NT2/D1 (cell line): ENCODE results near the gene WDR82.

Source experiments
- DNase-seq: peaks from one replicate; pipeline ENCODE4 v3.0.0-alpha.2; 2011; ENCODE audit warnings: low read depth, low spot score
- H3K27me3 ChIP-seq: 2 replicates; pipeline ENCODE4 v1.6.0; 2011; ENCODE audit warnings: mild to moderate bottlenecking; ENCODE audit not compliant: insufficient read length, insufficient read depth
- H3K36me3 ChIP-seq: 2 replicates; pipeline ENCODE4 v1.6.1; 2011; ENCODE audit warnings: mild to moderate bottlenecking, low read length, mixed read lengths; ENCODE audit not compliant: insufficient read depth, insufficient read length
- H3K4me1 ChIP-seq: 2 replicates; pipeline ENCODE4 v1.5.1; 2011; ENCODE audit not compliant: insufficient read depth, insufficient read length
- H3K4me3 ChIP-seq: 2 replicates; pipeline ENCODE4 v1.5.1; 2011; ENCODE audit warnings: low read depth; ENCODE audit not compliant: insufficient read length
- H3K9ac ChIP-seq: 2 replicates; pipeline ENCODE4 v1.6.0; 2011; ENCODE audit warnings: low read depth; ENCODE audit not compliant: insufficient read length
- H3K9me3 ChIP-seq: 2 replicates; pipeline ENCODE4 v1.5.1; 2011; ENCODE audit warnings: mild to moderate bottlenecking, low read length; ENCODE audit not compliant: insufficient read depth
- SUZ12 ChIP-seq: IDR thresholded peaks from 2 replicates; pipeline ENCODE4 v1.6.1; 2011; ENCODE audit not compliant: insufficient read length, insufficient read depth; ENCODE audit errors: extremely low read depth
- YY1 ChIP-seq: IDR thresholded peaks from 2 replicates; pipeline ENCODE4 v1.6.1; 2011; ENCODE audit not compliant: insufficient read length, insufficient read depth
- ZNF274 ChIP-seq: IDR thresholded peaks from 2 replicates; pipeline ENCODE4 v1.6.1; 2011; ENCODE audit warnings: mild to moderate bottlenecking, low read depth, low read length

The WDR82 gene

DNA sequence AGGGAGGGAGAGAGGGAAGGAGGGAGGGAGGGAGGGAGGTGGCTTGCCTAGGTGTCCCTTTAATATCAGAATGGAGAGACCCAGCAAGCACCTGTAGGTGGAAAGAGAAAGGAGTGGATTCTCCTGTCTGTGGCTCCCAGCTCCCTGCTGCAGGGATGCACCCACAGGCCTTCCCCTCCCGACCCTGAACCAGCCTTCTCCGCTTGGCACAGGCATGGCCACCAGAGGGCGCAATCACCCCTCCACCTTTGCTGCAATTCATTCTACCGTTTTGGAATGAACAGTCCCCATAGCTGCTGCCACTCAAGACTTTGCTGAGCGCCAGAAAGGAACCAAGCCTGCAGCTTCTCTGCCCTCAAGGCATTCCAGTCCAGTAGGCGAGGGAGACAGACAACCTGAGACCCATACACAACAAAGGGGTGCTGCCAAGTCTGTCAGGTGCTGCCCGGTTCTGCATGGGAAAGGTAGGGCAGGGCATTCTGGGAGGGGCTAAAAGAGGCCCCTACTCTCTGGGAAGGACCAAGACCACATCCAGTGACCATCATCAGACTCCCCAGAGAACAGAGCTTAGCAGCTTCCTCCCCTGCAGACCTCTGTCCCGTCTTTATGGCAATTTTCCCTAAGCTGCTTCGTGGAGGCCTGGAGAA, 57.9 kb downstream of the WDR82 start:
- H3K4me1 ChIP-seq: peaks cover 16% of the 10 kb centered on the region
- DNase-seq: no peak
- H3K9me3 ChIP-seq: no peaks in the 10 kb centered on the region
- no peak overlapping the region for H3K9ac ChIP-seq
- peaks cover 10% of the 10 kb centered on the region for H3K36me3 ChIP-seq
- H3K4me3 ChIP-seq: no peak overlapping the region
- TF ChIP-seq SUZ12 (no peak), YY1 (no peak)
- no peaks in the 10 kb centered on the region for H3K27me3 ChIP-seq

DNA sequence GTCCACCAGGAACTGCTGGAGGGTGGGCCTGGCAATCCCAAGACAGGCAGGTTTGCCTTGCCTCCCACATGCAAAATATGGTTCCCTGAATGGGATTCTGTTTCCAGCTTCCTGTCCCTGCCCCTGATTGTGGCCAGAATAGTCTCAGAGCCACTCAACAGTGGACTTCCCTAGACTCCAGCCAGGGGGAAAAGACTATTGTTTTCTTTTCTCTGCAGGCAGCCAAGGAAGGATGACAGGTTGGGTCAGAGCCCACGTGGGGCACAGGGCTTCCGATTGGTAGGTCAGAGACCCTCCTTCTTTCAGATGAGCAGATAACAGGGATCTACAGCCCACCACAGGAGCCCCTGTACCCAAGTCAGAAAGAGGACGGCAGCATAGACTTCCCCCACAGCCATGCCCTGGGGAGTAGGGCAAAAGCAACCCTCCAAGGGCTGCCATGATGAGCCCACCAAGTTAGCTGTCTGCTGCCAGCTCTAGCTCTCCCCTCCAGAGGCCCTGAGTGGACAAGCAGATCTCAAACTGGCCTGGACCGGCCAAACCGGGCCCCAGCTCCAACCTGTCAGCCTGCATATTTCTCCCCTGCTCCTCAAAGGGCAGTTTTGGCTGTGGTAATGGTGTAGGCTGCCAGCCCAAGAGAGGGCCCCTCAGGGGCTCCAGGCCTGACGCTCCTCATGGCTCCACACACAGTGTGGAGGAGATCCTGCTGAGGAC, 59.4 kb downstream of the WDR82 start:
- TF ChIP-seq ZNF274 (no peak), SUZ12 (no peak)
- Histone ChIP-seq H3K9me3 (no peaks in the 10 kb centered on the region), H3K4me1 (peaks cover 13% of the 10 kb centered on the region), H3K4me3 (no peak overlapping the region), H3K9ac (no peak overlapping the region), H3K27me3 (no peaks in the 10 kb centered on the region), H3K36me3 (peaks cover 24% of the 10 kb centered on the region)
- no peak for DNase-seq

DNA sequence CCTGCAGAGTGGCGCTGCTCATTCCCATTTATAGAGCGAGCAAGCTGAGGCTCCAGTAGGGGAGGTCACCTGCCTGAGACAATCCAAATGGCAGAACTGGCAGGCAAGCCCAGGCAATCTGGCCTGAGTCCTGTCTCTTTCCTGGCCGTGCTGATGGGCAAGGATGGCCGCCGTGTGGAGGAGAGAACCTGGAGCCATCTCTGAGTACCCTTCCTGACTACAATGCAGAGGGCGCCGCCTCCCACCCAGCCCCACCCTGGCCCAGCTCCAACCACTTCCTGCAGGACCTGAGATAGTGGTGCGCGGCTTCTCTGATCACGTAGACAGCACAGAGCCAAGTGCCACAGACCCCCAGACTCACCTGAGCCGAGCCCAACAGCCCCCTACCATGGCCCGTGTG, 60.0 kb downstream of the WDR82 start:
- no peak for DNase-seq
- no peak for TF ChIP-seq ZNF274
- TF ChIP-seq SUZ12: no peak
- no peak for TF ChIP-seq YY1
- peaks cover 13% of the 10 kb centered on the region for H3K4me1 ChIP-seq
- H3K4me3 ChIP-seq: no peak overlapping the region
- H3K9ac ChIP-seq: no peak overlapping the region
- H3K36me3 ChIP-seq: peaks cover 30% of the 10 kb centered on the region
- no peaks in the 10 kb centered on the region for H3K9me3 ChIP-seq
- H3K27me3 ChIP-seq: no peaks in the 10 kb centered on the region

DNA sequence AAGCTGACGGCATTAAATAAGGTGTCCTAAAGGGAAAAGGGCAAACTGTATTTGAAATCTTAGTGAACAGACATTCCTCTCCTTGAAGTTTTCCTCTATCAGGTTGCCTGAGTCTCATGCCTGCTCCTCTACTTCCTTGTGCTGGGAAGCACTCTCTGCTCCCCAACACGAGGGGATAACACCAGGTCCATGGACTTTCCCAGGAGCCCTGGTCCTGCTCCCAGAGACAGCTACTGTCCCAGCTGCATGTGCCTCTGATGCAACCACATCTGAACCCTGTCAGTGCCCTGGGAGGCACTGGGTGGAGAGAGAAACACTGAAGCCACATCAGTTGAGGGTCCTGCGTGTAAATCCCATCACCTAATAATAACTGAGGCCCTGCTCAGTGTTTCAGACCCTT, 60.4 kb downstream of the WDR82 start:
- DNase-seq: no peak
- H3K36me3 ChIP-seq: peaks cover 34% of the 10 kb centered on the region
- no peaks in the 10 kb centered on the region for H3K27me3 ChIP-seq
- peaks cover 13% of the 10 kb centered on the region for H3K4me1 ChIP-seq
- no peak overlapping the region for H3K9ac ChIP-seq
- H3K4me3 ChIP-seq: no peak overlapping the region
- no peak for TF ChIP-seq ZNF274
- no peak for TF ChIP-seq YY1
- no peak for TF ChIP-seq SUZ12
- H3K9me3 ChIP-seq: no peaks in the 10 kb centered on the region

DNA sequence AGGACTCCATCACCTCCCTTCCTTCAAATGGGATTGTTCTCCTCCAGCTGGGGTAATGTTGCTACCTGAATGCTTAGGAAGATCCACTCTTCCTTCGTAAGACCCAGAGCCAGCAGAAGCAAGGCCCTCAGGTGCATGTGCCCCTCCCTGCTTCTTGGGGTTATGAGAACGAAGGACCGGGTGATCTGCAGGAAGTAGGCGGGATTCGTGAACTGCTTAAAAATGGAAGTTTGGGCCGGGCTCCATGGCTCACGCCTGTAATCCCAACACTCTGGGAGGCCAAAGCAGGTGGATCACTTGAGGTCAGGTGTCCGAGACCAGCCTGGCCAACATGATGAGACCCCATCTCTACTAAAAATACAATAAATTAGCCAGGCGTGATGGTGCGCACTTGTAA, 61.0 kb downstream of the WDR82 start:
- Histone ChIP-seq H3K4me3 (no peak overlapping the region), H3K36me3 (peaks cover 40% of the 10 kb centered on the region), H3K4me1 (peaks cover 13% of the 10 kb centered on the region), H3K9ac (no peak overlapping the region), H3K9me3 (no peaks in the 10 kb centered on the region), H3K27me3 (no peaks in the 10 kb centered on the region)
- no peak for TF ChIP-seq YY1
- no peak for TF ChIP-seq ZNF274
- TF ChIP-seq SUZ12: no peak
- no peak for DNase-seq

DNA sequence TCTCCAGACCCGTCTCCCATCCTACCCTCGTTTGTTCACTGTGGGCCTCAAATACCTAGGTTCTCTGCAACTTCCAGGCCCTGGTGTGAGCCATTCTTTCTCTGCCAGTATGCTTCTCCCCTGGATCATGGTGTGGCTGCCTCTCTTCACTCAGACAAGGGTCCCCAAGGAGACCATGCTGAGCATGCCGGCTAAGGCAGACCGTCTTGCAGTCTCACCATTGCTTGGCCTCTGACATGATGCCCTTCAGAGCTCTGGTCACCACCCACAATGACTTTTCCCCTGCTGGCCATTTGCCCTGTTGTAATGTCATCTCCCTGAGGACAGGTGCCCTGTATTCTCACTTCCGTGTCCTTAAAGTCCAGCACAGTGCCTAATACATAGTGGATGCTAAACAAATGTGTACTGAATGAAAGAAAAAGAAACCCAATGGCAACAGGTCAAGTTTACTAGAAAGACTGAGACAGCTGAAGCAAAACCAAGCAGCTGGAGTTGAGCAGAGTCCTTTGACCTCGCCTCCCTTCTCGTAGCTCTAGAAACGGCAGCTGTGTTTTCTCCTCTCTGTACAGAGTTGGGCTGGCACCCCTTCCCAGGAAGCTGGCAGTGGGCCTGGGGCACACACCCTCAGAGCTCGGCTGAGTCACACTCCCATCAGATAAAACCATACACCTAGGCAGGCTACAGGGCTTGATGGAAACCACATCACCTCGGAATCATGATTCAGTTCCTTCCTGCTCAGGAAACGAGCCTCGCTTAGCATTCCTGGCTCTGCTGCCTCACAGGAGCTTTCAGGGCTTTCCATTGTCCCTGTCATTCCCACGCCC, 61.7 kb downstream of the WDR82 start:
- no peak for DNase-seq
- peaks cover 46% of the 10 kb centered on the region for H3K36me3 ChIP-seq
- H3K4me3 ChIP-seq: no peak overlapping the region
- no peaks in the 10 kb centered on the region for H3K9me3 ChIP-seq
- H3K4me1 ChIP-seq: peaks cover 13% of the 10 kb centered on the region
- no peak for TF ChIP-seq ZNF274
- no peak for TF ChIP-seq SUZ12
- TF ChIP-seq YY1: no peak
- no peak overlapping the region for H3K9ac ChIP-seq
- H3K27me3 ChIP-seq: no peaks in the 10 kb centered on the region

DNA sequence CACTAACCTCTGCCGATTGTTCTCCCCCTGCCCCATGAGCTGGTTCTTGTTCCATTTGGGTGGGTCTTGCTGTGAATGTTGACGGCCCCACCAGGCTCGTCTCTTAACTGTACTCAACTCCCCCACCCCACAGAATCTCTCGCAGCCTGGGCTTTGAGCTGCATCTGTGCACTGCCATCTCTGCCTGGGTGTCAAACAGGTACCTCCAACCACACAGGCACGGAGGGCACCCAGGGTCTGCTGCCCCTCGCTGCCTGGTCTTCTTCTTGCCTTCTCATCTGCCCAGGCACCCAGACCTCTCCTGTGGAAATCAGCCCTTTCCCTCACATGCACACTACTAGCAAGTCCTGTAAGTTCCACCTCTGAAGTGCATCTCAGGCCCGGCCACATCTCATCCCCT, 63.1 kb downstream of the WDR82 start:
- H3K4me1 ChIP-seq: peaks cover 7% of the 10 kb centered on the region
- no peaks in the 10 kb centered on the region for H3K9me3 ChIP-seq
- TF ChIP-seq SUZ12: no peak
- TF ChIP-seq ZNF274: no peak
- no peak for TF ChIP-seq YY1
- H3K36me3 ChIP-seq: peaks cover 60% of the 10 kb centered on the region
- no peaks in the 10 kb centered on the region for H3K27me3 ChIP-seq
- no peak overlapping the region for H3K4me3 ChIP-seq
- no peak for DNase-seq
- H3K9ac ChIP-seq: no peak overlapping the region
